Activated T-cell treated with anti-CD3 and anti-CD28 coated beads for 1 hour (primary cell): ENCODE data around the gene VWA5B1.

ENCODE experiments used
- DNase-seq: peaks from one replicate; pipeline ENCODE4 v3.0.0-alpha.2; 2020; ENCODE audit warnings: low read depth

The VWA5B1 gene

DNA sequence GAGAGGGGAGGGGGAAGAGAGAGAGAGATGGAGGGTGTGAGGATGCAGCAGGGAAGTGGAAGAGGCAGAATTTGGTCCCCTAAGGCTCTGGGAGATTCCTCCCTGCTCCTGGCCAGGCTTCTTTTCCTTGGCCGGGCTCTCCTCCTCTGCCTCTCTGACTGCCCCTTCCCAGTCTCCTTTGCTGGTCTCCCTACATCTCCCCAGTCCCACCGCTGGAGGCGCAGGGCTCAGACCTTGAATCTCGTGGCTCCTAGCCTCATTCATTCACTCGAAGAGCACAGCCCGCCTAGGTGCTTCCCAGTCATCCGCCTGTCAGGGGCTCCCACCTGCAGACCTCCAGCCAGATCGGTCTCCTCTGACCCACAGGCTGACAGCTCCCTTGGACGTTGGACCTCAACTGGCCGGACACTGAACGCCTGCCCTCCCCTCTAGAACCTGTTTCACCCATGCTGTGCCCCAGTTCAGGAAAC, 76.5 kb downstream of the VWA5B1 start:
- DNase-seq, result no peak

DNA sequence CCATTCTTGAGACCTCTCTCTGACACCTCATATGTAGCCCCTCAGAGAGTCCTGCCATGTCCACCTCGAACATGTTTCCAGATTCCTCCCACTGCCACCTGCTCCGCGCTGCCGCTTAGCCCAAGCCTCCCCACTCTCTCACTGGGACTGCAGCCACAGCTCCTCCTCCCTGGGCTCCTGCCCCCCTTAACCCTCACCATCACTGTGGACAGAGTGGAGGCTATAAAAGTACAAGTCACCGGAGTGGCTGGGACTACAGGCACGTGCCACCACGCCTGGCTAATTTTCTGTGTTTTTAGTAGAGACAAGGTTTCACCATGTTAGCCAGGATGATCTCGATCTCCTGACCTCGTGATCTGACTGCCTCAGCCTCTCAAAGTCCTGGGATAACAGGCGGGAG, 77.0 kb downstream of the VWA5B1 start:
- DNase-seq, result no peak

DNA sequence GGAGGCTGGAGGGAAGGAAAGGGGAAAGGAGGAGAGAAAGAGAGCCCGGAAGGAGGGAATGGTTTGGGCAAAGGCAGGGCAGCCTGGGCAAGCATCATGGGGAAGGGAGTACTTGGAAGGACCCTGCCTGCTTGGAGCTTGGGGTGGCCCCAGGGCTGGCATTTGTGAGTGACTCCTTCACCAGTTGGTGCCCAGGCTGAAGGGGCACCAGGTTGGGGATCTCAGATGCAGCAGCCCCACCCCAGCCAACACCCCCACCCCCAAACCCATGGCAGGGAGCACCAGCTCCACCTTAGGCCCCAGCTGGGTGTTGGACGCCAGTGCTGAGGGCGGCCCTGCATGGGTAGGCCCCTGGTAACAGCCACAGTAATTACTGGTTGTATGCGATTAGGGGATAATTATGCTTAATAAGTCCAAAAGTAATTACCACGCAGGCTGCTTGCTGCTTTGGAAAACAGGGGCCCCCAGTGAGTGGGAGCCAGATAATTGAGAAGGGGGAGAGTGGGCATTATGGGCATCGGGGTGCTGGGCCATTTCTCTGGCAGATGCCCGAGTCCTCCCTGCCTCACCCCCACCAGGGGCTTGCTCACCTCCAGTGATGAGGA, 78.3 kb downstream of the VWA5B1 start:
- DNase-seq, result no peak

DNA sequence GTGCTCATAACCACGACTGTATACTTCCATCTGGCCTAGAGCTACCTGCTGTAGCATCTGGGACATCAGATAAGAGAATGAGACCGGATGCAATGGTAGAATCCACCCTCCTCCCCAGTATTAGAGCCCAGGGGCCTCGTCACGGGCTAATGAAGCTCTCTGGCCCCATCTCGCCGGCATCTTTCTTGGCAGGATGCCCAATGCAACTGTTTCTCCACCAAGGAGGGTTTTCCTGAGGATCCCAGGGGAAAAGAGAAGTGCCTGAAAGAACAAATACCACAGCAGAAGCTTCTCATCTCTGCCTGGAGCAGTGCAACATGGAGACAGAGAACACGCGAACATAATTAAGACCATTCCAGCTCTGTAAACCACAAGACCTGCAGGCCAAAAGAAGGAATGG, 80.0 kb downstream of the VWA5B1 start:
- no peak for DNase-seq

DNA sequence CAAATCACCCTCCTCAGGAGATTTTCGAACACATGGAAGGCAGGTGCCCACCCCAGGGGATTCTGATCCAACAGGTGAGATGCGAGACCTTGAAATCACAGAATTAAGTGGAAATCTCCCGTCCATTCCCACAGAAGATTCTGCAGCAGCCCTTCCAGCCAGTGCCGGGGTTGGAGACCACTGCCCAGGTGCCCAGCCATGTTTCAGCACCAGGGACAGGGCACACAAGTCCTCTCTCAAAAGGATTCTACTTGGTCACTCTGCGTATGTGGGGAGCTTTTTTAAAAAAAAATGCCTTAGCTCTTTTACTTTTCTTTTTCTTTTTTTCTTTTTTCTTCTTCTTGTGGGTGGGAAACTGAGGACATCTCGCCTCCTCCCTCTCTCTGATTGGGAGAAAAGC, 80.7 kb downstream of the VWA5B1 start:
- no peak for DNase-seq

DNA sequence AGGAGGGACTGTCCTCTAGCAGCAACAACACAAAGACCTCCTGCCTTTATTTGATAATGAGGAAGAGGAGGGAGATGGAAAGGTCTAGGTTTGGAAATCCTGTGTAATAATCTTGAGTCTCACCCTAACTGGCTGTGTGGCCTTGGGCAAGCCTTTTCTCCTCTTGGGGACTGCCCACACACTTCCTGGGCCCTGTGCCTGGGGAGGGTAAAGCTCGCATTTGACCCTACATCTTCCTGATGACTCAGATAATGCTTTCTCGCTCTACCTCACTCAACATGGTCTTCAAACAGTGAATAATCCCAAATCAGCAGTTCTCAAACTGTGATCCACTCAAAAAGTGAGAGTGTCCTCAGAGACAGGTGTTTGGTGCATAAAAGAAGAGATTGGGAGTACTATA, 81.2 kb downstream of the VWA5B1 start:
- DNase-seq, result no peak

DNA sequence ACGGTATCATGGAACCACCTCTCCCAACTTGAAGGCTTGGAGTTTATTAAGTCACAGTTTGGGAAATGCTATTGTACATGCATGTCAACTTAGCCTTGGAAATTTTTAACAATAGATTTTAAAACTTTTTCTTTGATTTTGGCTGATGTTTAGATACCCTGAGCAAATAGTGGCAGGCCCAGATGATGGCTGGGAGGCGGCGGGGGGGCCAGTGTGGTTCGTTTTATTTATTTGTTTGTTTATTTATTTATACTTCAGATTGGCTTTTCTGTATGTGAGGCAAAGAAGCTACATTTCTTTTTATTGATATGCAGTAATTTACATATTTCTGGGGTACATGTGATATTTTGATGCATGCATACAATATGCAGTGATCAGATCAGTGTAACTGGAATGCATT, 82.0 kb downstream of the VWA5B1 start:
- DNase-seq, result no peak

DNA sequence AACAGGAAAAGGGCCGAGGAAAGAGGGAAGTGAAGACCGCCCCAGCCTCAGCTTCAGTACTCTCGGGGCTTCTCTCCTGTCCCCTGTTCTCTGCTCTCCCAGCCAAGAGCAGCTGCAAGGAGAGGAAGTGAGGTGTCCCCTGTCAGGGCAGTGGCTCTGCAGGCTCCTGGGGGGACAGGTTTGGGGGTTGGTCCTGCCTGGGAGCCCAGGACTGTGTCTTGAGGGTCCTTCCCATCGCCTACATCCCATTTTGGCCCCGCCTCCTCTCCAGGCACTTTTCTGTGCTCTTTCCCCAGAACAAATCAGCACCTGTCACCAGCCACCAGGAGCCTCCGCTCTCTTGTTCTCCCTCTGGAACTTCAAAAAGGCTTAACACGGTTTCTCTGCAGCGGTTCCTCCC, 82.6 kb downstream of the VWA5B1 start:
- DNase-seq, result no peak

DNA sequence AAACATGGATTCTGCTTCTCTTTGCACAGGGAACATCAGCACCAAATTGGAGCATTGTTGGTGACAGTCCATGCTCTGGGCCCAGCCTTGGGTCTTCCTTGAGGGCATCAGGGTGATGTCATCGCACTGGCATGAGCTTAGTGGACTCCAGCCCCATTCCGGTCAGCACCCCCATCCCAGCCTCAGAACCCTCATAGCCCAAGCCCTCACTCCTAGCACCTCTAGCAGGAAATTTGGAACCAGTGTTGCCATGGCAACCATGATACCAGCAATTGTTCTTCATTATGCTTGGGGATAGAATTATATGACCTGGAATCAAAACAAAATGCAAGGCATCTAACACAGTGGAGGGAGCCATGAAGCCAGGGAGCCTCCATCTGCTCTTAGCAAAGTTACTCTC, 83.1 kb downstream of the VWA5B1 start:
- no peak for DNase-seq

DNA sequence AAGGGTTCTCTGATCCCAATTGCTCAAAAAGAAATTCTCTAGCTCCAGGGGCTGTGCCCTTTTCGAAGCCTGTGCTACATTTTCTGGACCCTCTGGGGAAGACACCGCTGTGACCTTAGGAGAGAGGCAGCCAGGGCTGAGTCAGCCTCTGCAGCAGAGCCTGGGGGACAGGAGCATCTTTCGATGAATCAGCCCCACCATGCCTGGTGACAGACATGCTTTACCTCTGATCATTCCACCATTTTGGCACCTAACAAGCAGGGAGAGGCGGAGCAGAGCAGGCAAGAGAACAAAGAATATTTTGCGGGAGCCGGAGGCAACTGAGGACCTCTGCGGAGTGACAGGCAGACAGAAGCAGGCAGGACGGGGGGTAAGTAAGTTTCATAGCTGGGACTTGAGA, 84.9 kb downstream of the VWA5B1 start:
- no peak for DNase-seq

DNA sequence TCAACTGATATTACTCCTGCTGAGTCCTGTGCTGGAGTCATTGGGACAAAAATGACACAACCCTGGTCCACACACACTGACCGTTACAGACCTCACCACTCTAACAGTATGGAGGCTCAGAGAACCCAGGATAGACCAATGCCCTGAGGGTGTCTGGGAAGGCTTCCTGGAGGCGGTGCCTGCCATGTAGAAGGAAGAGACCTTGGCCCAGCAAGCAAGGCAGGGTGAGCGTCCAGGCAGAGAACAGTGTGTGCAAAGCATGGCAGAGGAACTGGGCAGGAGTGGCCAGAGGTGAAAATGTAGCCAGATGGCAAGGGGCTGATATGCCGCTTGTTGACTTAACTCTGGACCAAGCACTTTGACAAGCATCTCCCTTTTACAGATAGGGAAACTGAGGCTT, 85.5 kb downstream of the VWA5B1 start:
- no peak for DNase-seq

DNA sequence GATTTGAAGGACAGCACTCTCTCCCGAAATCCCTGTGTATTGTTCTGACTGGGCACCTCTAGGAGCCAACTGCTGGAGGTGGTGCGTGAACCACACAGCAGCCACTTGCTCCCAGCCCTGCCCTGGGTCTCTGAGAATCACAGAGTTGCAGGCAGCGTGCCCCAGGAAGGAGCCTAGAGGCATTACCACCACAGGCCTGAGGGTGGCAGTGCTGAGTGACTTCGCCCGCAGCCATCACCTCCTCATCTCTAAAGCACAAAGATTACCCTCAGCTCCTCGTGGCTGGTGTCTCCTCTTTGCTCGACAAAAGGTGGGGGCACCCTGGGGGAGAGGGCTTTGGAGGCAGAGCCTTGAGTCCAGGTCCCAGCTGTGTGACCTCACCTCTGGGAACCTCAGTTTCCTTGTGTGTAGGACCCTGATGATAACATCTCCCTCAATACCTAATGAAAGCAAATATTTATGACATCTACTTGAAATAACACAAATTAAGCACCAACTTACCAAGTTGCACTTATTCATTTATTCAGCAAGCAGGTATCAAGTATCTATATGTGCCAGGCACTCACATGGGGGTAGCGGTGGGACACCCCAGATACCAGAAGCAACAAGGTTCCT, 86.3 kb downstream of the VWA5B1 start:
- DNase-seq, result peak; percentile 42

DNA sequence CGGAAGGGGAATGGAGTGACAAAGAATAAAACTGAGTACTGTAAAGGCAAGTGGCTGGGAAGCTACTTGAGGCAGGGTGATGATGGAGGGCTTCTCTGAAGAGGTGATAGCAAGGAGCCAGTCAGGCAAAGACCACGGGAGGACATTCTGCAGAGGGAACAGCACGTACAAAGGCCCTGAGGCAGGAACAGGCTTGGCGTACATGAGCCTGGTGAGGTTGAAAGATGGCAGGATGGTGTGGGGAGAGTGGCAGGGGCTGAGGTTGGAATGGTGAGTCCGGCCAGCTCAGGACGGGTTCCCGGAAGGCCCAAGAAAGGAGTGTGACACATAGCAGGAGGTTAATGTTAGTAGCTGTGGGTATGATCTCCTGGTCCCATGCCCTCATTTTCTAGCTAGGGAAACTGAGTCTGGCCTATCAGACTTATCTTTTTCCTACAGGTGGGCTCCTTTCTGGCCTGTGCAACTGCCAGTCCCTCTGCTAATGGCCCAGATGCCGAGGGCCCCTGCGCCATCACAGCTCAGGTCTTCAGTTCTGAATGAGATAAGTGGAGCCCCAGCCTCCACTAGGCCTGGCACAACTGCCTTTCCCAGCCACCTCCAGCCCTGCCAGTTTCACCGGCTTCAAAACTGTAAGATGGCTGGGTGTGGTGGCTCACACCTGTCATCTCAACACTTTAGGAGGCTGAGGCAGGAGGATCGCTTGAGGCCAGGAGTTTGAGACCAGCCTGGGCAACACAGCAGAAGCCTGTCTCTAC, 87.0 kb downstream of the VWA5B1 start:
- DNase-seq, result no peak

DNA sequence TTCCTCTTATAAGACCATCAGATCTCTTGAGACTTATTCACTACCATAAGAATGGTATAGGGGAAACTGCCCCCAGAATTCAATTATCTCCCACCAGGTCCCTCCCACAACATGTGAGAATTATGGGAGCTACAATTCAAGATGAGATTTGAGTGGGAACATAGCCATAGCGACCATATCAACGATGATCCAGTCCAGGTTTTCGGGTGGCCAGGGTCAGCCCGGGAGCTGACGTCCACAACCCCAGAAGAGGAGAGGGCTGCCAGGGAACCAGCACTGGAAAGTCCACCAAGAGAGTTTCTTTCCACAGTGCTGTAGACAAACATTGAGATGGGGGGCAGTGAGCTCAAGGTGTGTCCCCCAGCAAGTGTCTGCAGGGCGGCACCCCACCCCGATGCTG, 88.4 kb downstream of the VWA5B1 start:
- no peak for DNase-seq

DNA sequence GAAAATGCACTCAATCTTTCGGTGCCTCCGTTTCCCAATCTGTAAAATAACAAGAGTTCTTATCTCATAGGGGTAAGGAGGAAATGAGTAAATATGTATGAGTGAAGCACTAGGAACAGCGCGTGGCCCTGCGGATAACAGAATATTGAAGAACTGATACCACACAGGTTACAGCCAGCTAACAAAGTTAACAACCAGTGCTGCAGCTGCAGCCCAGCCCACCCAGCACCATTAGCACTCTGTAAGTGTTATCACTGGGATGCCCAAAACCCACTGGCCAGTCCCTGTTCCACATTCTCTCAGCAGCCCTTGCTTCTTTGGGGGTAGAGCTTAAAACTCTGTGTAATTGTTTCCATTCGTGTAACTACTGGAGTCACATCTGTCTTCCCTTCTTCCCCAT, 89.5 kb downstream of the VWA5B1 start:
- no peak for DNase-seq

DNA sequence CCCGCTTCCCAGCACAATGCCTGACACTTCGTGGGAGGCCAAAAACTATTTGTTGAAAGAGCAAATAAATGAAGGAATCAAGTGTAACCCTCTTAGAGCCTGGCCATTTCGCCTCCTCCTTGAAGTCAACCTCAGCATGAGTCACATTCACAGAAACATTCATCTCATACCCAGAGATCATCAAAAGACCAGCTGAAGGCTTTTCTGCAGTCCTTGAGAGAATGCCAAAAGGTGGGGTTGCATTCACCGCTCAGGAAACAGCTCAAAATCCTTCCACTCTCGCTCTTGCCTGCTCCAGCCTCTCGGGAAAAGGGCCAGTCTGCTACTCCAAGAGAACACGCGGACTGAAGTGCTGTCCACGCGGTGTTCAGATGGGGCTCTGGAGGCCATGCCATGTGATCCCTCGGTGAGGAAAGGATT, 90.0 kb downstream of the VWA5B1 start:
- no peak for DNase-seq

DNA sequence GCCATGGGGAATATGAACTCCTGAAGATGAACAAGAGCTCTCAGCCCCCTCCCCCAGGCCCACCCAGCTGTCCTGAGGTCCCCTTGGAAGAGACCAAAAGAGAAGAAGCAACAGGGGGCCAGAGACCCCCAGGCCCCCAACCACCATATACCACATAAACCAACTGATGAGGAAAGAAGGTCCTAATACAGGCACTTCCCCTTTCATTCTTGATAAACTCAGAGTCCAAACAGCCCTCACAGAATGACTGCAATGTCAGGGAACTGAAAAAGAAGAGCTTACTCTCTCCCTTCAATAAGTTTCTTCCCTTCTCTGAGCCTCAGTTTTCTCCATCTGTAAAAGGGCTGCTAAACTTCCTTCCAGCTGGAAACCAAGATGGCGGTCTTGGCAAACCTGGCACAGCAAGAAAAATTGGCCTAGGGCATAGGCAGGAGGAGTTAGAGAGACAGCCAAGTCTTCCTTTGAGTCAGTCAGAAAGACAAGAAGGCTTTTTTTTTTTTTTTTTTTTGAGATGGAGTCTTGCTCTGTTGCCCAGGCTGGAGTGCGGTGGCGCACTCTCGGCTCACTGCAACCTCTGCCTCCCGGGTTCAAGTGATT, 90.5 kb downstream of the VWA5B1 start:
- no peak for DNase-seq

DNA sequence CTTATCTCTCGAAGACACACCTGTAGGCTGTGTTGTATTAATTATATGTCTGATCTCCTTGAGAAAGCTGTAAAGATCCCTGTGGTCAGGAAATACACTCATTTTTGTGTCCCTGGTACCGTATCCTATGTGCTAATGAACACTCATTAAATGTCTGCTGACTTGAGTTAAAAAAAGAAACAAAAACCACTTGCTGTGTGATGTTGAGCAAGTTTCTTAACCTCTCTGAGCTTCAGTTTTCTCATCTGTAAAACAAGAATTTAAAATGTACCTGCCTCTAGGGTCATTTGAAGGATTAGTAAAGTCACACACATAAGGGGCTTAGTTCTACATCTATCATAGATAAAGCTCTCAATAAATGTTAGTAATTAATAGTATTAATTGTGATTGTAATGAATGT, 91.3 kb downstream of the VWA5B1 start:
- no peak for DNase-seq

DNA sequence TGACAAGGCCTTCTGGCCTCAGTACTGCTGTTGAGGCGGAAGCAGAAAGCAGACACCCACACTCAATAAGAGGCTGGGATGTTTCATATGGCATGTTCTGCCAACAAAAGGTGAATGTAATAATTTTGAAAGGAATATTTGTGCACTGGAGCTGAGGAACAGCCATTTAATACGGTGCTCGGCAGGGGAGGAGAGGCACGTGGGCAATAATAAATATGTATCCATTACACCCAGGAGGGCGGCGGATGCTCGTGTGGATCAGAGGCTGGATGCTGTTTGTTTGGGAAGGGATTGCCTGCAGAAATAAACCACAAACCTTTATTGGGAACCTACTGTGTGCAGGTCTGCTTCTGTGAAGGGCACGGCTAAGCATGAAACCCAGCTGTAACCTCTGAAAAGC, 92.0 kb downstream of the VWA5B1 start:
- DNase-seq, result no peak

DNA sequence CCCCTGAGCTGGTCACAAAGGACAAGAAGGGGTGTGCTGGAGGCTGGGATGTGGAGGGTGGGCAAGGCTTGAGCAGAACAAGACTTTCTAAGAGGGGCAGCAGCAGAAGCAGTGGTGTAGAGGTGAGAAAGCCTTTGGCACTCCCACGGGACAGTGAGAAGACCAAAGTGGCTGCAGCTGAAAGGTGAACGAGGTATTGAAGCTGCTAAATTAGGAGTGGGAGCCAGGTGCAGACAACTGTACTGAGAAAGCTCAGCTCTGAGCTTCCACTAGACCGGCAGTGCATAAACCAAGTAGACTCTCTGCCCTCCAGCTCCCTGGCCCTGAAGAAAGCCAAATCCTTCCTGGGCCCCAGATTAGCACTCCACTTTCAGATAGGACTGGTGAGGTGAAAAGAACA, 93.0 kb downstream of the VWA5B1 start:
- no peak for DNase-seq

DNA sequence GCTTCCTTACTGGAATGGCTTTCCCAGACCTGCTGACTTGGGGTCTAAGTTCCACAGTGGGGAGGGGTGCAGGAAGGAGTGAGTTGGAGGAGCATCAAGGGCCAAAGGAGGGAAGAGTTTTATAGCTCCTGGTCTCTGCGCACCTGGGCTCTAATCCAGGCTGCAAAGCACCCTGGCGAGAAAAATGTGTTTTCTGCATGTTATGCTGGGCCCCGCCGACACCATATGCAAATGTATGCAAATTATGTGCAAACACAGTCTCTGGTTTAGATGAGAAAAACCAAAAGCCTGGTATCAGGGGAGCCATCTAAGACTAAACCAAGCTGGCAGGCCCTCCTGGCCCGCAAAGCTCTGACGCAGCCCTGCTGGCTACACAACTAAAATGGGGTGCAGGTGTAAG, 95.0 kb downstream of the VWA5B1 start:
- no peak for DNase-seq

DNA sequence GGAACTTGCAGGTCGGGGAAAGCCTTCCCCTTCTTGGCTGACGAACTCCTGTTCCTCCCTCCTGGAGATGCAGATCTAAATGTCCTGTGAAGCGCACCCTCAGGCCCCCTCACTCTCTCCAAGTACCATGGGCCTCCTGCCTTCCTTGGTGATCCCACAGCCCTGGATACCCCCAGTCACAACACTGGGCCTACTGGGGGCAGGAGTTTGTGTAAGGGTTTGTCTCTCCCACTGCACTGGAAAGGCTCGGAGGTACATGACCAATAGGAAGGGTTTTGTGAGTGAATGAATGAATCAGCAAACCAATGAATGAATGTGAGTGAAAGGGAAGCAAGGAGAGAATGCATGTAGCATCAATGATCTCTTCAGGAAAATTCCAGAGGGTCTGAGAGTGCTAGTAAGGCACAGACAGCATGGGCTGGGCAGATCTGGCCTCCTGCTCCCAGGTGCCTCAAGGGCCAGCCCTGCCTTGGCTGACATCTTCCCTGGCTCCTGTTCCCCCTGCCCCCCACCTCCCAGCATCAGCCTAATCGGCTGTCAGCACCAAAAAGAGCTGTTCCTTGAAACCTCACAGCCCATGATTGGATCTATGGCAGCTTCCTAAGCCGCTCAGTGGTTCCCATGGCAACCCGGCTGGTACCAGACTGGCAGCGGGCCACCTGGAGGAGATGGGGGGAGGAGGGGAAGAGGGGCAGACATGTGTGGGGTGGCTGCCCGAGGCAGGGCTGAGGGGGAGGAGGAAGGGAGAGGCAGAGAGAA, 95.8 kb downstream of the VWA5B1 start:
- no peak for DNase-seq
